C4-2B (cell line): Measurements from ENCODE around the gene STAT3.

Experiments
- CTCF ChIP-seq: fragments of 450-650 bp; conservative IDR thresholded peaks from 2 replicates; pipeline ENCODE4 v1.5.1; 2017; ENCODE audit warnings: mild to moderate bottlenecking
- ZFX ChIP-seq: fragments of 450-650 bp; IDR thresholded peaks from 2 replicates; pipeline ENCODE4 v1.6.1; 2017

GRCh38 chr17:42268236-42268635 lies 120.0 kb downstream of the STAT3 start:
- TF ChIP-seq CTCF (no peak), ZFX (no peak)
